CD4-positive, alpha-beta T cell treated with Interleukin-2 at 100 ng/mL for 4 hours (primary cell): ENCODE data around the gene PTPRN2.
"Not testable (repeated sequence)": the region's sequence is repeated elsewhere in the genome, so short reads cannot be mapped to it uniquely, and the experiment has no call there.

Source experiments
- DNase-seq: peaks from one replicate; pipeline ENCODE4 v3.0.0-alpha.2; 2020; ENCODE audit warnings: low spot score

Gene PTPRN2

DNA sequence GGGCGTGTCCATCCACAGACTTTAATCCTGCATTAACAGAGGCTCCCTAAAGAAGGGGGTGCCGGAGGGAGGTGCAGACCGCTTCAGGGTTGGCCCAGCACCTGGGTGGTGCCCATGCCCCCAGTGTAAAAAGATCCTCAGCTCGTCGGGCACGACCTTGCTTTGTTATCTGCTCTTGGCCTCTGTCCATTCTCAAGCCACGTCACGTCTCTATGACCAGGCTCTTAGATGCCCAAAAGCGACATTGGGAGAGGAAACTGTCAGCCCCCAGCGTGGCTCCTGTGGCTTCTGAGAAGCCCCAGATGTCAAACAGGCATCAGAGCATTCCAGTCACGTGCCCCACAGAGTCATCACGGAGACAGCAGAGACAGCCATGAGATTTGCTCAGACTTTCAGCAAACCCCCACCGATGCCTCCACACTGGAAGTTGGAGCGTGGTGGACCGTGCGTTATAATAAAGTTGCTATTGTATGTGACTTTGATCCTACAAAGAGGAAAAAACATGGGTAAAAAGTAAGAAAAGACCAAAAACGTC is 55.5 kb downstream of the PTPRN2 start:
- no peak for DNase-seq

DNA sequence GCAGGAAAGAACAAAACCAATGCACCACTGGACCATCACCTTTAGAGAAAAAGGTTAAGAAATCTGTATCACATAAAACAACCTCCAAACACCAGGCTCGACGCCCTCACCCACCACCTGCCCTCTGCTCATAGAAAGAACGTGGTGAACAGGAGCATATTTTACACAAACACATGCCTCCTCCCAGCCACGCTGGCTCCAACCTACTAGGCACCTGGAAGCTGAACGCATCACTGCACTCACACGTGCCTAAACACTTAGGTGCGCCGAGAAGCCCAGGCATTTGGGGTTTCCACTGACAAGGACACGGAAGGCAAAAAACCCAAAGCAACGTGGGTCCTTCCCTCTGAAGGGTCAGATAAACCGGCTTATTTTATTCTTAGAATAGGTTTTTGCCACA is 56.0 kb downstream of the PTPRN2 start:
- DNase-seq, result no peak

DNA sequence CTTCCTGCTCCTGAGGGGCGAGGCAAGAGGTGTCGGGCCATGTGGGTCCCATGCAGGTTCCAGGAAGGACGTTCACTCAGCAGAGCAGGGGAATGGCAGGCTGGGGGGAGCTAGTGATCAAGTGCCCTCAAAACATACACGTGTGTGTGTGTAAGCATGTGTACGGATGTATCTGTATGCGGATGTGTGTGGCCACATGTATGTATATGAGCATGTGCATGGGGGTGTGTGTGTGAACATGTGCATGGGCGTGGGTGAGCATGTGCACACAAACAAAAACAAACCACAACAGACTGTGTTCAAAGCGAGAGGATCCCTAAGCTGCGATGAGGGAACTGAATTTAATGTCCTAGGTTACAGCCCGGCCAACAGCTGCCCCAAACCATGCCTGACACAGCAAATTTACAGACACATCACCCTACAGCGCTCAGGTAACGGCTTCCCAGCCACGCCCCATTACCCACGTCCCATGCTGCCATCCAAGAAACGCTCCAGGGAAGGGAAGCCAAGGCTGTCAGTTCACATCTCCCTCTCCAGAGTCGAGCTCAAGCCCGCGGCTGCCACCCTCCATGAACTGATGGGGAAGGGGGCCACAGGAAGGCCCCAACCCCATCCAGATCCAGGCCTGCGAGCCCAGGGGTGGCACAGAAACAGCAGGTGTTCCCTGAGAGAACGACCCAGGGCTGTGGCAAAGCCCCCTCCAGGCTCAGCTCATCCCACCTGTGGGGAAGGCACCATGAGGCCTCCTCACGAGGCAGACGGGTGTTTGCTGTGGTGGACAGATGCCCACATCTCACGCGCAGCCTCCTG is 56.6 kb downstream of the PTPRN2 start:
- DNase-seq, result no peak

DNA sequence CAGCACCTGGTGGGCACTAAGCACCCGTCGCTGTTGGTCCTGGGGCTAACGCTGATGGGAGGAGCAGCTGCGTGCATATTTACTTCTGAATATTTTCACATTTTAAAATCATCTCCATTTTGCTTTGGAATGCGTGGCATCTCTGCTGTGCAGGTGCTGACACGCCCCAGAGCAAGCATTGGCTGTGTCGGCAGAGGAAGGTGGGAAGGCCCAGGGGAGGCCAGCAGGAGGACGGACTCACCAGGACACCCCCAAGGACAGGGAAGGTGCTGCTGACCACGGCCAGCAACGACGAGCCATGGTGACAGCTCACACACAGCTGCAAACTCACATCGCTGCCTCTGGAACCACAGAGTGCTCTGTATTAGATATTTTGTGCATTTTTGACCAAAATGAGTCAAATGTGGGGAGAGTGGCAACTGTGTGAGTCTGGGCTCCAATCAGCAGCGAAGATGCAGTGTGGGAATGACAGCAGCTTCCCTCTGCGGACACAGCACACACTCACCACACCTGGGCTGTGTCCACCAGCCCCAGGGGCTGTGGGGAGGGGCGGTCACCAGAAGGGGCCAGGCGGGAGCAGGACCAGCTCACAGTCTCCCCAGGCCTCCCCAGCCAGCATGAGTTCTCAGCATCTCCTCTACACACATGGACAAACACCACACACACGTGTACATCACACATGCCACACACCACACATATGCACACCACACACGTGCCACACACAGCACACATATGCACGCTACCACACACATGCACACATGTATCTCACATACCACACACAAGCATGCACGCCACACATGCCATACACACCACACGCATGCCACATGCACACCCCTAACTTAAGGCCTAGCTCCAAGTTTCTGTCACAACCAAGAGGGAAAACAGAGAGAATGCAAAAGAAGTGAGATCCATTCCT is 58.2 kb downstream of the PTPRN2 start:
- DNase-seq, result no peak

DNA sequence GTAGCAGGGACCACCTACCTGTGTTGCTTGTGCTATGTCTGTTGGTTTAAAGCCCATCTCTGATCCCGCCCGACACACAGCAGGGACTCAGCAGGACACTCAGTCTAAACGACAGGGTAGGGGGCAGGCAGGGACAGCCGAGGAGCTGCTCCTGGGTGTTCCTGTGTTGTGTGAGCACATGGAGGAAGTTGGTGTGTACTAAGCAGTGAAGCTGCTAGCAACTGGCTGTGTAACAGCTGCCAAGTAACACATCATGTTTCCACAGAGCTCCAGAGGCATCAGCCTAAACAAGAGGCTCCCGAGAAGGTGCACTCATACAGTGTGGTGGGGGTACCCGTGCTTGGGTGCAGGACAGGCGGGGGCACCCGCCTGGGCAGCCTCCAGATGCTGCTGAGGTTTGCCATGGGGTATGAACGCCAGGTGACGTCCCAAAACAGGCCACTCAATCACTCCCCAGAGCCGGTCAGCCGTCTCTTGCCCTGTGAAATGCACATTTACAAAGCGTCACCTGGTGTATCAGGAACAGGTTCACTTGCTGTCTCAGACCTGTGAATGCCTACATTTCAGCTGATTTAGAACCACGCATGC is 59.6 kb downstream of the PTPRN2 start:
- DNase-seq, result no peak

DNA sequence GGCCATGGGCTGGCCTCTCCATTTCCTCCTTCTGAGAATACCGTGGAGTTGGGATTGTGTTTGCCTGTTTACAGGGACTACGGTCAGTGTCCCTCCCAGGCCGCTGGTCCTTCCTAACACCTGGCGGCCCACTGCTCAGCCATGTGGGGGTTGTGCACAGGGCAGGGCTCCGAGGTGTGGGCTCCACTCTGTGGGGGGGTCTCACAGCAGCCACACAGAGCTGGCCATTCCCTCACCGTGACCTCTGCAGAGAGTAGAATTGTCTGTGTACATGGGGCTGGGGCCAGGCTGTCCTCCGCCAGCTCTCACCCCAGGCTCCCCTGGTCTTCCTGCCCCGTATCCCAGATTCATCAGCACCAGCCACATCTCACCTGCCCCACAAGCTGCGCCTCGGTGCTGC is 60.1 kb downstream of the PTPRN2 start:
- no peak for DNase-seq

DNA sequence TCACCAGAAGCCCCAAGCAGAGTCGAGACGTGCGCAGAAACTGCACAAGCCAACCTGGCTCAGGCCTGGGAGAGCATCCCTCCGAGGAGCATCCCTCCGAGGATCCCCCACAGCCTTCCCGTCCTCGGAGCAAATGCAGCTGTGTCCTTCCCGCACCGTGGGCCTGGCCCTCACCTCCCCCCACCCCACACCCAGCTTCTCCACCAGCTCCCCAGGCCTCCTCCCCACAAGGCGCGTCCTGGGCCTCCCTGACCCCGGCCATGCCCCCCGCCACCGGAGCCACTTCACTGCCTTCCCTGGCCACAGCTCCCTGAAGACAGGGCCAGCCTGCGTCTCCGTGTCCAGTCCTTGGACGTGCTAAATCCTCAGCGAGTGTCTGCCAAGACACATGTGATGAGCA is 60.6 kb downstream of the PTPRN2 start:
- DNase-seq, result no peak

DNA sequence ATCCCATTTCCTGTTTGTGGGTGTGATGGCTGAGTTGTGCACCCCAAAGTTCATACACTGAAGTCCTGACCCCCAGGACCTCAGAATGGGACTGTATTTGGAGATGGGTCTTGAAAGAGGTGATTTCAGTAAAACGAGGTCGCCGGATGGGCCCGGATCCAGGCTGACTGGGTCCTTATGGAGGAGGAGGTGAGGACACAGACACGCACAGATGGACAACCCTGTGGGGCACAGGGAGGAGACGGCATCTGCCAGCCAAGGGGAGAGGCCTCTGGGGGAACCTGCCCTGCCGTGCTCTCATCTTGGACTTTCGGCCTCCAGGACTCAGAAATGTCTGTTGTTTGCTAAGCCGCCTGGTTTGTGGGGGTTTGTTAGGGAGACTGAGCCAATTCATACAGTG is 61.1 kb downstream of the PTPRN2 start:
- no peak for DNase-seq

DNA sequence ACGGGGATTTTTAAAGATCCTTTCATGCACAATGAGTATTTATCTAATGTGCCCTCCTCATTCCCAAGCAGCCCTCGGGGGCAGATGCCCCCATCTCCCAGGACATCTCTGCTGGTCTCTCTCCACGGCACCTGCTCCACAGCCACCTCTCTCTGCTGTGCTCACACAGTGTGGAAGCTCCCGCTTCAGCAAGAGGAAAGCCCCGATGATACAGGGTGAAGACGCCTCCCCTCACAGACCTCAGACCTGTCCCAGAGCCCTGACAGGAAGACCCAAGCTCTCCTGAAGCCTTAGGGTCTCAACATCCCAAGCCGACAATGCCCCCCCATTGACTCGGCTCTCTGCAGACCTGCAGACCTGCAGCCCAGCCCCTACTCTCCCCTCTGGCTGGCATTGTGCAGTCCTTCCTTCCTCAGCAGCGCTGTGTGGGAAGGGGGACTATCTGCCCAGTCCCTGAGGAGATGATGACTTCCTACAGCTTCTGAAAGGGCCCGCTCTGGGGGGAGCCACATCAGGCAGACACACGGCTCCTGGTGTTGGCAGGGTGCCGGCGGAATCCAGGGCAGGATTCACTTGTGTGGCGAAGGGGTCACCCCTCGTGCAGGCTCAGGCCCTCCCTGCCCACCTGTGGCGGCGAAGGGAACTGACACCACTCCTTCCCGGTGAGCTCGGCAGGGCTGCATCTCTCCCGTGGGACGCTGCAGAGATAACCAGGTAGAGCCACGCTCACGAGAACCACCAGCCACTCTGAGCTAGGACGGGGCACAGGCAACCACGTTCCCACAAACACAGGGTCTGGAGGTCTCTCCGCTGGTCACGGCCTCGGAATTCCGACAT is 61.8 kb downstream of the PTPRN2 start:
- no peak for DNase-seq

DNA sequence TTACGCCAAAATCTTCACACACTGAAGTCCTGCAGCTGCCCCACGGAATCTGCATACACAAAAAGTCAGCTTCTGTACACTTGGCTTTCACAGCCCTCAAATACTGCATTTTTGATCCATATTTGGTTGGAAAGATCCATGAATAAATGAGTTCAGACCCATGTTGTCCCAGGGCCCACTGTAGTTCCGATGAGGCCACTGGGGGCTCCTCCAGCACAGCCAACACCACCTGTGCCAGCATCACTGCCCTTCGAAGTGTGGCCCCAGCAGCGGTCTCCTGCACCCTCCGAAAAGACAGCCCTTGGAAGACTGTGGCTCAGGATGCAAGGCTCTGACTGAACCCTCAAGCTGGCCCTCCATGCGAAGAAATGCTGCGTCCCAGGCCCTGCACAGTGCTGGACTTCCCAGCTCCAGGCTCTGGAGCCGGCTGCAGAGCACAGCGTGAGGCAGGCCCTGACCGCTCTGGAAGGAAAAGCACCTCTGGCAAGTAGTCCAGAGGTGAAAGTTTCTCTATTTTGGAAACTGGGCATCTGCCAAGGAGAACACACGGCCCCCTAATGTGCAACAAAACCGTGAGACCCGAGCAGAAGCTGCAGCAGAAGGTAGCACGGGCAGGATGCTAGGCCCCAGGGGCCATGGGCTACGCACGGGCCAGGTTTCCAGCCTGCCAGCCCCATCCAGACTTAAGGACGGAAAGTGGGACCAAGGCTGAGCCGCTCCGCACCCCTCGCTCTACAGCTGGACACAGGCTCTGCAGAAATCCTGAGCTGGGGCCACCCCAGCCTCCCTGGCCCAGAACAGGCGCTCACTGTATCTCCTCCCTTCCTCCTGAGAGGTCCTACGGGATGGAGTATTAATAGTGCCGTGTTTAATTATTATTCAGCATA is 62.6 kb downstream of the PTPRN2 start:
- no peak for DNase-seq

DNA sequence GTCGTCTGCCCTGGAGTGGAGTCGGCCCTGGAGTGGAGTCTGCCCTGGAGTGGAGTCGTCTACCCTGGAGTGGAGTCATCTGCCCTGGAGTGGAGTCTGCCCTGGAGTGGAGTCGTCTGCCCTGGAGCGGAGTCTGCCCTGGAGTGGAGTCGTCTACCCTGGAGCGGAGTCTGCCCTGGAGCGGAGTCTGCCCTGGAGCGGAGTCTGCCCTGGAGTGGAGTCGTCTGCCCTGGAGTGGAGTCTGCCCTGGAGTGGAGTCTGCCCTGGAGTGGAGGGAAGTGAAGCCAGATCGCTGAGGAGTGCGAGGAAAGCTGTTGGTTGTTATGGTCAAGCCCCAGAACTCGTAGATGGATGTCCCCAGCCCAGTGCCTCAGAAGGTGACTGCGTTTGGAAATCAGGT is 63.3 kb downstream of the PTPRN2 start:
- not testable (repeated sequence) for DNase-seq

DNA sequence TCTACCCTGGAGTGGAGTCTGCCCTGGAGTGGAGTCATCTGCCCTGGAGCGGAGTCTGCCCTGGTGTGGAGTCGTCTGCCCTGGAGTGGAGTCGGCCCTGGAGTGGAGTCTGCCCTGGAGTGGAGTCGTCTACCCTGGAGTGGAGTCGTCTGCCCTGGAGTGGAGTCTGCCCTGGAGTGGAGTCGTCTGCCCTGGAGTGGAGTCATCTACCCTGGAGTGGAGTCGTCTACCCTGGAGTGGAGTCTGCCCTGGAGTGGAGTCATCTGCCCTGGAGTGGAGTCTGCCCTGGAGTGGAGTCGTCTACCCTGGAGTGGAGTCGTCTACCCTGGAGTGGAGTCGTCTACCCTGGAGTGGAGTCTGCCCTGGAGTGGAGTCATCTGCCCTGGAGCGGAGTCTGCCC is 63.7 kb downstream of the PTPRN2 start:
- not testable (repeated sequence) for DNase-seq

DNA sequence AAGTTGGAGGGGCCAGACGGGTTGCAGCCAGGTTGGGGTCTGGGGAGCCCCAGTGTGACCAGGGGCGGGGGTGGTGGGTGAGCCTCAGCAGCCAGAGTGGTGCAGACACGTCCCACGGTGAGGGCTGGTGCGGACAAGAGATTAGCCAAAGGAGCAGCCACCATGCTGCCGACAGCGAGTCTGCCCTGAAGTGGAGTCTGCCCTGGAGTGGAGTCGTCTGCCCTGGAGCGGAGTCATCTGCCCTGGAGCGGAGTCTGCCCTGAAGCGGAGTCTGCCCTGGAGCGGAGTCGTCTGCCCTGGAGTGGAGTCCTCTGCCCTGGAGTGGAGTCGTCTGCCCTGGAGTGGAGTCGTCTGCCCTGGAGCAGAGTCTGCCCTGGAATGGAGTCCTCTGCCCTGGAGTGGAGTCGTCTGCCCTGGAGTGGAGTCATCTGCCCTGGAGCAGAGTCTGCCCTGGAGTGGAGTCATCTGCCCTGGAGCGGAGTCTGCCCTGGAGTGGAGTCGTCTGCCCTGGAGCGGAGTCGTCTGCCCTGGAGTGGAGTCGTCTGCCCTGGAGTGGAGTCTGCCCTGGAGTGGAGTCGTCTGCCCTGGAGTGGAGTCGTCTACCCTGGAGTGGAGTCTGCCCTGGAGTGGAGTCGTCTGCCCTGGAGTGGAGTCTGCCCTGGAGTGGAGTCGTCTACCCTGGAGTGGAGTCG is 64.3 kb downstream of the PTPRN2 start:
- DNase-seq, result not testable (repeated sequence)

DNA sequence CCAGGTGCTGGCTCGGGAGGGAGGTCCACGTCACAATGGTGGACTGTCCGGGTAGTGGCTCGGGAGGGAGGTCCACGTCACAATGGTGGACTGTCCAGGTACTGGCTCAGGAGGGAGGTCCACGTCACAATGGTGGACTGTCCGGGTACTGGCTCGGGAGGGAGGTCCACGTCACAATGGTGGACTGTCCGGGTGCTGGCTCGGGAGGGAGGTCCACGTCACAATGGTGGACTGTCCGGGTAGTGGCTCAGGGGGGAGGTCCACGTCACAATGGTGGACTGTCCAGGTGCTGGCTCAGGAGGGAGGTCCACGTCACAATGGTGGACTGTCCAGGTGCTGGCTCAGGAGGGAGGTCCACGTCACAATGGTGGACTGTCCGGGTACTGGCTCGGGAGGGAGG is 65.8 kb downstream of the PTPRN2 start:
- DNase-seq, result not testable (repeated sequence)

DNA sequence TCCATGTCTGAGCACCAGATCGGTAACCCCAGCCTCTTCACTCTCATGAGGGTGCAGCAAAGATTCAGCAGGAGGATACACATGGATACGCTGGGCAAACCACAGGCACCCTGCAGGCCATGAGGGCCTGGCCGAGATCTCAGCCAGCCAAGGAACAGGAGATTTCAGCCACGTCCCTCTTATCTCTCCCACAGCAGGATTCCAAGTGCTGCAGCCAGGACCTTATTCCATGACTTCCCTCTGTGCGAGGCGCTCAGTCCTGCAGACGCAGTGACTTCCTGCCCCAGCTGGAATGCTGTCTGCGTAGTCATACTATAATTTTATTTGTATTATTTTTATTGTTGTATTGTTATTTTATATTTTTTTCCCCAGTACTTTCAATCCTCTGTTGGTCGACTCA is 66.8 kb downstream of the PTPRN2 start:
- DNase-seq, result no peak

DNA sequence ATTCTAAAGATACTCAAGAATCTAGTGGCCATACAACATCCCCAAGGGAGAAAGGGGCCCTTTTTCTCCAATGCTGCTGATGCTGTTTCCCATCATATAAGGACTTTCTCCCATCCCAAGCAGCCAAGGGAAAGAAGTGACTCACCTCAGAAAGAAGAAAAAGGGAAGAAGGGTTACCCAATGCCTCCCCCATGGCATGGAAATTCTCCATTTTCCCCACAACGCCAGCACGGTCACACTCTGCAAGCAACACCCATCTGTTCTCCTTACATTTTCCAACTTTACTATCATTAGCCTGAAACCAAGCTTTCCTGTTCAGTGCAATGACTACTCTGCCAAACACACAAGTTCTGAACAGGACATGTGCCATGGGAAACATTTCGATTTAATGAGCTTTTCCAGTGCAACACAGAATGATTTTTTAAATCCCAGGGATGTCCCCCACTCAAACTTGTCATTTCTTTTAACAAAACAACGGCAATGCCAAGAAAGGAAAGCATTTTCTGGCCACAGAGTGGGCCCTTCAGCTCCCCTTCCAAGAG is 67.9 kb downstream of the PTPRN2 start:
- DNase-seq, result no peak

DNA sequence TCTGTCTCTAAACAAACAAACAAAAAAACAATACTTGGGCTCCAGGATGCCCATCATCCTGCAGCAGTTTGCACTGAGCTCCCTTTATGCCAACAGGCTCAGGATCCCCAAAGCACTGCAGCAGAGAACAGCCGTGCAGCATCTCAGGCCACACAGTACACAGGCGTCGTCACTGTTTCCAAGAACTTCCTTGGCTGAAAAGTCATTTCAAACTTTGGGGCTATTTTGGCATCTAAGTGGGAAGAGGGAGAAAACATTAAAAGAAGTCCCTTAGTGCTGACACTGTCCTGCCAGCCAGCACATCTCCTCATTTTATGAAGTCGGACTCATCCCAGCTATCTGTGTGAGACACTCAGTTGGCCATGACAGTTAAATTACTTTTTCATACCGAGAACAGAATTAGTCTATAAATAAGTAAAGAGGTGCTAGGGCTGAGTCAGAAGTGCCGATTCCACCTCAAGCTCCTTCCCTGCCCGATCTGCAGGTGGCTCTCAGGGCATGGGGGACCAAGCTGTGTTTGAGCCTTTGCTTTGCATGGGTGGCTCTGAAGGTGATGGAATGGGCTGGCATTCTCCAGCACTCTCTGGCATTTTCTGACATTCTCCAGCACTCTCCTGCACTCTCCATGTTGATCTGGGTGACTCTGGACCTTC is 68.5 kb downstream of the PTPRN2 start:
- DNase-seq, result no peak

DNA sequence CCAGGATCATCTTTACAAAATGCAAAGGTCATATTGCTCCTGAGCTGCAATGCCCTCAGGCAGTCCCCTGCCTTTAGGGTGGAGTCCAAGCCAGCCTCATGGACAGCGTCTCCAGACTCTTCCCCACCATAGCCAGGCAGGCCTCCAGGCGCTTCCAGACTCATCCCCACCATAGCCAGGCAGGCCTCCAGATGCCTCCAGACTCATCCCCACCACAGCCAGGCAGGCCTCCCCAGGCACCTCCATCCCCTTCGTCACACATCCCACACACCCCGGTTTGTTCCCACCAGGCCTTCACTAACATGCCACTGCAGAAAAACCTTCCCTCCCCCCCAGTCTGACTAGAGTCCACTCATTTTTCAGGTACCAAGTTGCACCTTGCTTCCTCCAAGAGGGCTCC is 70.1 kb downstream of the PTPRN2 start:
- no peak for DNase-seq

DNA sequence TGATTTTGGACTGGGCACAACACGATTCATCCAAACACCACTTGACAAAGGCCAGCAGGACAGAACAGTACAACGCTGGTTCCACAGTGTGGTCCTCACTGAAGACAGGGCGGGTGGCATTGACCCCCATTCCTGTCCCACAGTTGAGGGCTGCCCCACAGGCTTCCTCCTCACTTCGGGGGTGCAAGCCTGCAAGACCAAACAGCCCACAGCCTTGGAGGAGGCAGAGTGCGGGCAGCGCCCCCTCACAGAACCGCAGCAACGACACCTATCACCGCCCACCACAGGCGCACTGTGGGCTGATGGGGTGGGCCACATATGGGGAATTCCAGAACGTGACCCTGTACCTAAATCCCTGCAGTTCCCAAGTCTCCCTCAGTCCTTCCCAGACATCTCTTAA is 70.6 kb downstream of the PTPRN2 start:
- no peak for DNase-seq
